ENCODE results near the gene ENPP7.

The ENPP7 gene

GRCh38 chr17:79791735-79792161 lies 61.0 kb downstream of the ENPP7 start:
- no peak for DNase-seq (ENCODE audit: low read depth)

All from activated T-cell treated with anti-CD3 and anti-CD28 coated beads for 48 hours (primary cell).